ENCODE results near the gene PPP1R3E.

- TF ChIP-seq CTCF (IDR thresholded peaks at IDR 0.05; ENCODE audit: low read depth, low read length) (no peak), POLR2A (IDR thresholded peaks at IDR 0.05; ENCODE audit: extremely low read depth, insufficient read length) (no peak), MYC (IDR thresholded peaks at IDR 0.05; ENCODE audit: low read depth, low read length) (no peak)
Measured at GRCh38 chr14:23346693-23347405, 44.2 kb upstream of the PPP1R3E start.

All from NB4 (cell line).